ENCODE measurements around the gene KCNC4.

KCNC4 gene

DNA sequence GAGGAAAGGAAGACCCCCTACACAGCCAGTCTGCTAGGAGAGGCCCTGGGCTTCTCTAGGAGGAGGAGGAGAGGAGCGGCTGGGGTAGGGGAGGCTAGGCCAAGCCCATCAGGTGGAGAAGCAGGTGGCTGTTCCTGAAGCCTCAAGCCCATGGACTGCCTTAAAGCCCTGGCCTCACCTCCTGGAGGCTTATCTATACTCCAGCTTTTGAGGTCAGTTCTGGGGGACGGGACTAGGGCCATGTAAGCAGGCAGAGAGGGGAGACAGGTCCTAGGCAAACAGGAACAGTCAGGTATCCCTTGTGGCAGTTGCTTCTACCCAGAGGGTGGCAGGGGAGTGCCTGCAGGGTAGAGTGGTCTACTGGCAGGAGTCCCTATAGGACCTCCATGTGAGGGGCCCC, 40.6 kb downstream of the KCNC4 start:
- no peak overlapping the region for H3K27ac ChIP-seq (ENCODE audit: low read depth, low read length)
- H3K4me1 ChIP-seq (ENCODE audit: insufficient read depth, low read length), result no peaks in the 10 kb centered on the region
- no peaks in the 10 kb centered on the region for H3K36me3 ChIP-seq (ENCODE audit: insufficient read depth, low read length)
- no peaks in the 10 kb centered on the region for H3K9me3 ChIP-seq (ENCODE audit: low read length)
- H3K9ac ChIP-seq (ENCODE audit: low read length), result no peak overlapping the region
- H3K4me3 ChIP-seq (ENCODE audit: low read depth in 1 of 2, low read length in 2 of 2), result no peak overlapping the region
- H3K27me3 ChIP-seq (ENCODE audit: control insufficient read depth in 1 of 2, insufficient read depth in 2 of 2, low read length in 2 of 2), result no peaks in the 10 kb centered on the region

- Histone ChIP-seq H3K27me3 (ENCODE audit: control insufficient read depth in 1 of 2, insufficient read depth in 2 of 2, low read length in 2 of 2) (no peaks in the 10 kb centered on the region), H3K4me3 (ENCODE audit: low read depth in 1 of 2, low read length in 2 of 2) (no peak overlapping the region), H3K4me1 (ENCODE audit: insufficient read depth, low read length) (no peaks in the 10 kb centered on the region), H3K36me3 (ENCODE audit: insufficient read depth, low read length) (no peaks in the 10 kb centered on the region), H3K9ac (ENCODE audit: low read length) (no peak overlapping the region), H3K9me3 (ENCODE audit: low read length) (no peaks in the 10 kb centered on the region), H3K27ac (ENCODE audit: low read depth, low read length) (no peak overlapping the region)
Observed at GRCh38 chr1:110253213-110253612, 43.1 kb downstream of the KCNC4 start.

- Histone ChIP-seq H3K9me3 (ENCODE audit: low read length) (no peaks in the 10 kb centered on the region), H3K9ac (ENCODE audit: low read length) (no peak overlapping the region), H3K27ac (ENCODE audit: low read depth, low read length) (no peak overlapping the region), H3K4me3 (ENCODE audit: low read depth in 1 of 2, low read length in 2 of 2) (no peak overlapping the region), H3K27me3 (ENCODE audit: control insufficient read depth in 1 of 2, insufficient read depth in 2 of 2, low read length in 2 of 2) (no peaks in the 10 kb centered on the region), H3K4me1 (ENCODE audit: insufficient read depth, low read length) (no peaks in the 10 kb centered on the region), H3K36me3 (ENCODE audit: insufficient read depth, low read length) (no peaks in the 10 kb centered on the region)
Observed at GRCh38 chr1:110254604-110255391, 44.7 kb downstream of the KCNC4 start.

DNA sequence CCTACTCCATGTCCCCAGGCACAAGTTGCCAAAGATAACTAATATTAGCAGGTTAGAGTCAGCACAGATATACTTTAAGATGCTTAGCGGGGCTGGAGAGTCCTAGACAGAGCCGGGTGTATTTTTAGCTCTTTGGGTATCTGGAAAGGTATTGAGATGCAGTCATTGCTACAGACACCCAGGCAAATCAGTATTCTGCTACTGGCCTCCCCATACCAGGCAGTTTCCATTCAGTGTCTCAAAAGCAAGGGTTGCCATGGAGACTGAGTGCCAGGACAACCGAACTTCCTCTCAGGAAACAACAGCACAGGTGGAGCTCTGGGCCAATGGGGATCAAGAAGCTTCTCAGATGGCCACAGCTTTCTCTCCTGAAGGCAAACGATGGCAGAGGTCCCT, 45.3 kb downstream of the KCNC4 start:
- H3K27ac ChIP-seq (ENCODE audit: low read depth, low read length), result no peak overlapping the region
- H3K36me3 ChIP-seq (ENCODE audit: insufficient read depth, low read length), result no peaks in the 10 kb centered on the region
- H3K27me3 ChIP-seq (ENCODE audit: control insufficient read depth in 1 of 2, insufficient read depth in 2 of 2, low read length in 2 of 2), result no peaks in the 10 kb centered on the region
- no peak overlapping the region for H3K9ac ChIP-seq (ENCODE audit: low read length)
- H3K4me1 ChIP-seq (ENCODE audit: insufficient read depth, low read length), result no peaks in the 10 kb centered on the region
- no peak overlapping the region for H3K4me3 ChIP-seq (ENCODE audit: low read depth in 1 of 2, low read length in 2 of 2)
- no peaks in the 10 kb centered on the region for H3K9me3 ChIP-seq (ENCODE audit: low read length)

DNA sequence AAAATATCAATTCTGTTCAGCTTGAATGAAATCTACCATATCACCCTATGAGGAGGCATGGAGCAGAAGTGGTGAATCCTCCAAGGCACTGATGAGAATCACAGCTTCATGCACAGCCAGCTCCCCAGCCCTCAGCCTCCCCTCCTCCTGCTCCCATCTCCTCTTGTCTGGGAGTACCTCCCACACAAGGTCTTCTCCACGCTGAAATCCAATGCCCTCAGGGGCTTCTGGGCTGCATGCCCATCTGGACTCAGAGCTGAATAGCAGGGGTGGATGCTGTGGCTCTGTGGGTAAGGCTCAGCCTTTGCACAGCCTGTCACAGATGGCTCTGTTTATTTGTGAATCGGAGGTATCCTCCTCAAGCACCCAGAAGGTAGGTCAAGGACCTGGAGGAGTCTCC, 48.6 kb downstream of the KCNC4 start:
- no peaks in the 10 kb centered on the region for H3K9me3 ChIP-seq (ENCODE audit: low read length)
- no peak overlapping the region for H3K27ac ChIP-seq (ENCODE audit: low read depth, low read length)
- H3K4me1 ChIP-seq (ENCODE audit: insufficient read depth, low read length), result no peaks in the 10 kb centered on the region
- no peaks in the 10 kb centered on the region for H3K36me3 ChIP-seq (ENCODE audit: insufficient read depth, low read length)
- no peaks in the 10 kb centered on the region for H3K27me3 ChIP-seq (ENCODE audit: control insufficient read depth in 1 of 2, insufficient read depth in 2 of 2, low read length in 2 of 2)
- H3K4me3 ChIP-seq (ENCODE audit: low read depth in 1 of 2, low read length in 2 of 2), result no peak overlapping the region
- H3K9ac ChIP-seq (ENCODE audit: low read length), result no peak overlapping the region

DNA sequence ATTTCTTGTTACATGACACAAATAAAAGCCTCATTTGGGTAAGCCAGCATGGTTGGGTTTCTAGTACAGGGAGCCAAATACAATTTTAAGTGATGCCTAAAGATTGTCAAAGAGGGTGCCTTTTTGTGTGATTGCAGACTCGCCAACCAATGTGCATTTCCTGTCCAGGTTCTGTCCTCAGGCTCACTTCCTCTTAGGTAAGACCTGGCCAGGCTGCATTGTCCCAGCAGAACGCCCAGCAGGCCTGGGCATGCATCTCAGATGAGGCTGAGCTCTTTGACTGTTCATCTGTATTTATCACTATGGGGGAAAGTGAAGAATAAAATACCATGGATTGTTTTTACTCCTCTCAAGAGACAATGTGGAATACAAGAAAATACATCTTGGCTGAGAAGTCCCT, 49.7 kb downstream of the KCNC4 start:
- Histone ChIP-seq H3K27ac (ENCODE audit: low read depth, low read length) (no peak overlapping the region), H3K9me3 (ENCODE audit: low read length) (no peaks in the 10 kb centered on the region), H3K4me1 (ENCODE audit: insufficient read depth, low read length) (no peaks in the 10 kb centered on the region), H3K9ac (ENCODE audit: low read length) (no peak overlapping the region), H3K36me3 (ENCODE audit: insufficient read depth, low read length) (no peaks in the 10 kb centered on the region), H3K27me3 (ENCODE audit: control insufficient read depth in 1 of 2, insufficient read depth in 2 of 2, low read length in 2 of 2) (no peaks in the 10 kb centered on the region), H3K4me3 (ENCODE audit: low read depth in 1 of 2, low read length in 2 of 2) (no peak overlapping the region)
